Nephron progenitor cell (in vitro differentiated cells): ENCODE data around the gene KATNBL1.
A peak's percentile ranks its signal among the peaks of the same experiment; 100 is the strongest.

Experiments
- DNase-seq: peaks from one replicate; pipeline ENCODE4 v3.0.0; 2021
- H3K27ac Mint-ChIP-seq: 2 replicates; pipeline ENCODE4 v1.8.0; 2021; ENCODE audit warnings: mild to moderate bottlenecking, moderate library complexity, mixed read lengths
- H3K27me3 Mint-ChIP-seq: 2 replicates; pipeline ENCODE4 v1.8.0; 2021; ENCODE audit warnings: mild to moderate bottlenecking, low read depth, mixed read lengths; ENCODE audit not compliant: poor library complexity
- H3K36me3 Mint-ChIP-seq: 2 replicates; pipeline ENCODE4 v1.8.0; 2021; ENCODE audit warnings: low read depth, mixed read lengths
- H3K4me1 Mint-ChIP-seq: 2 replicates; pipeline ENCODE4 v1.8.0; 2021; ENCODE audit warnings: mixed read lengths
- H3K4me3 Mint-ChIP-seq: 2 replicates; pipeline ENCODE4 v1.8.0; 2021; ENCODE audit warnings: mild to moderate bottlenecking, moderate library complexity, mixed read lengths
- H3K9me3 Mint-ChIP-seq: 2 replicates; pipeline ENCODE4 v1.8.0; 2021; ENCODE audit warnings: mild to moderate bottlenecking, moderate library complexity, mixed read lengths
- CTCF ChIP-seq: fragments of 200-600 bp; sonication (generic); IDR thresholded peaks from 2 replicates; pipeline ENCODE4 v1.5.0; 2021; ENCODE audit warnings: antibody characterized with exemption

The KATNBL1 gene

DNA sequence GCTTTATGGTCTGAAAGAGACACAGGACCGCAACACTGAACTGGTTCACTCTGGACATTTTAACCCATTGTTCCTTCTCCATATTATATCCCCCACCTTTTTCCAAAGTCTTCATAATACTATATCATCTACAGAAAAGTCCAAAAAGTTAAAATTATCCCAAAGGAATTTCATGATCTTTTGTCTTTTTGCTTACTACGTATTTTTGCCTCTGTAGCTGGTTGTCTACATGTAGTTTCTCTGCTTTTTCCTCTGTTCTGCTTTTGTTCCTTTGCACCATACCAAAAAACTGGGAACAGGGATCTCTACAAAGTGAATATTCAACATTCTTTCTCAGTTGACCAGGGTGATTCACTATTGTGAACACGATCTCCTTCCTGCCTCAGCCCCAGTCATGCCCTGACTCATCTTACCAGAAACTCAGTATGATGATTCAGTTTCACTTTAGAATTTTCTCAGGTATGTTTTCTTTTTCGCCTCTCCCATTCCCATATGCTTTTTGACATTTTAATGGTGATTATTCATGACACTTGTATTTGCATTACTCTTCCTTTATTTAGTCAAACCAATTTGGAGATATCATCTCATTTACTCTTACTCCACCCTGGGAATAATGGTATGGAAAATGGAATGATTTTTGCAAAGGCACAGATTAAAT is 29.4 kb upstream of the KATNBL1 start:
- no peak overlapping the region for H3K27ac Mint-ChIP-seq
- H3K36me3 Mint-ChIP-seq, result peaks cover 14% of the 10 kb centered on the region
- no peak overlapping the region for H3K4me3 Mint-ChIP-seq
- TF ChIP-seq CTCF, result no peak
- H3K4me1 Mint-ChIP-seq, result no peaks in the 10 kb centered on the region
- H3K9me3 Mint-ChIP-seq, result no peaks in the 10 kb centered on the region
- no peaks in the 10 kb centered on the region for H3K27me3 Mint-ChIP-seq
- DNase-seq, result no peak

GRCh38 chr15:34233614-34234013 is 23.7 kb upstream of the KATNBL1 start:
- no peak for DNase-seq
- Mint-ChIP-seq H3K27me3 (no peaks in the 10 kb centered on the region), H3K36me3 (peaks cover 30% of the 10 kb centered on the region), H3K4me3 (no peak overlapping the region), H3K9me3 (no peaks in the 10 kb centered on the region), H3K4me1 (no peaks in the 10 kb centered on the region), H3K27ac (no peak overlapping the region)
- TF ChIP-seq CTCF, result no peak

GRCh38 chr15:34223904-34224596 is 14.2 kb upstream of the KATNBL1 start:
- Mint-ChIP-seq H3K36me3 (peaks cover 22% of the 10 kb centered on the region), H3K4me1 (peaks cover 26% of the 10 kb centered on the region), H3K27me3 (peaks cover 4% of the 10 kb centered on the region), H3K27ac (peak overlapping the region; percentile 99), H3K4me3 (peak overlapping the region; percentile 97), H3K9me3 (no peaks in the 10 kb centered on the region)
- TF ChIP-seq CTCF, result no peak
- no peak for DNase-seq

DNA sequence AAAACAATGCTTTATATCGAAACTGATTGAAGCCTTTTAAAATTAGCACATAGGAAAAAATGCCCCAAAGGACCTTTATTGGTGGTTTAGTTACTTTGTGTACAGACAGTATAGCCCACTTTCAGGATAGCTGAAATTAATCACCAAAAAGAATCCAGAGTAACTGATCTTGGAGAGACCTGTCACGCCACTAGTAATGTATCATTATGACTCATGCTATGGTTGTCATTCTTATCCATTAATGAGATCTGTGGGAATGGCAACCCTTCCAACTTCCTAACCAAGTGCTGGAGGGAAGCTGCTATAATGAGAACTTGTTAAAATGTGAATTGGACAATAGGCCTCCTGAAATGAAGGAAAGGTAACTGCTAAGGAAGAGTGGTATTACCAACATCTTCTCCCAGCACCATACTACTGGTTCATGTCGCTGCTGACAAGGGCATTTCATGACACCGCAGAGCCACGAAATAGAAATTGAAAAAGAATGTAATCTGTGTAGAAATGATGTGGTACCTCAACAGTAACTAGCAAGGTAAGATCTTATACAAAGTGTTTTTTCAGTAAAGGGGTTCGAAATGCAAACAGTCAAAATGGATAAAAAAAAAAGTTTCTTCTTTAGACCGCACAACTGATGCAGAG is 7.8 kb upstream of the KATNBL1 start:
- Mint-ChIP-seq H3K36me3 (no peaks in the 10 kb centered on the region), H3K4me3 (no peak overlapping the region), H3K27me3 (peaks cover 28% of the 10 kb centered on the region), H3K27ac (no peak overlapping the region), H3K9me3 (no peaks in the 10 kb centered on the region), H3K4me1 (no peaks in the 10 kb centered on the region)
- no peak for DNase-seq
- TF ChIP-seq CTCF, result no peak

- Mint-ChIP-seq H3K9me3 (no peaks in the 10 kb centered on the region), H3K27me3 (peaks cover 33% of the 10 kb centered on the region), H3K4me3 (no peak overlapping the region), H3K27ac (no peak overlapping the region), H3K36me3 (no peaks in the 10 kb centered on the region), H3K4me1 (no peaks in the 10 kb centered on the region)
- no peak for TF ChIP-seq CTCF
- no peak for DNase-seq
These were observed 6.8 kb upstream of the KATNBL1 start for GRCh38 chr15:34216527-34217270.
